HUES6 (cell line): ENCODE measurements around the gene ZFR2.

ENCODE experiments used
- H3K27ac ChIP-seq: 2 replicates; pipeline ENCODE4 v1.7.0; 2013; ENCODE audit warnings: low read depth, mild to moderate bottlenecking, low read length, inconsistent platforms
- H3K27me3 ChIP-seq: 2 replicates; pipeline ENCODE4 v1.6.1; 2013; ENCODE audit warnings: low read length; ENCODE audit not compliant: control insufficient read depth, insufficient read depth
- H3K36me3 ChIP-seq: 2 replicates; pipeline ENCODE4 v1.6.1; 2013; ENCODE audit warnings: low read length; ENCODE audit not compliant: control insufficient read depth, insufficient read depth
- H3K4me1 ChIP-seq: 2 replicates; pipeline ENCODE4 v1.6.1; 2013; ENCODE audit warnings: low read length; ENCODE audit not compliant: control insufficient read depth, insufficient read depth
- H3K4me3 ChIP-seq: 2 replicates; pipeline ENCODE4 v1.5.1; 2013; ENCODE audit warnings: low read depth, low read length
- H3K9ac ChIP-seq: one replicate; pipeline ENCODE4 v1.6.1; 2013; ENCODE audit warnings: mild to moderate bottlenecking, low read length
- H3K9me3 ChIP-seq: 2 replicates; pipeline ENCODE4 v1.6.1; 2013; ENCODE audit warnings: low read depth, low read length; ENCODE audit not compliant: control insufficient read depth, insufficient read depth

Gene ZFR2

GRCh38 chr19:3813473-3814392, 55.1 kb downstream of the ZFR2 start:
- Histone ChIP-seq H3K27me3 (no peaks in the 10 kb centered on the region), H3K4me1 (no peaks in the 10 kb centered on the region; the same call in 1 of the 2 replicates), H3K9me3 (no peaks in the 10 kb centered on the region), H3K27ac (no peak overlapping the region), H3K9ac (no peak overlapping the region), H3K36me3 (no peaks in the 10 kb centered on the region), H3K4me3 (no peak overlapping the region)

GRCh38 chr19:3810708-3811355, 58.0 kb downstream of the ZFR2 start:
- no peaks in the 10 kb centered on the region for H3K9me3 ChIP-seq
- H3K27ac ChIP-seq: no peak overlapping the region
- H3K27me3 ChIP-seq: no peaks in the 10 kb centered on the region
- H3K9ac ChIP-seq: no peak overlapping the region
- H3K36me3 ChIP-seq: no peaks in the 10 kb centered on the region
- no peaks in the 10 kb centered on the region for H3K4me1 ChIP-seq
- no peak overlapping the region for H3K4me3 ChIP-seq

DNA sequence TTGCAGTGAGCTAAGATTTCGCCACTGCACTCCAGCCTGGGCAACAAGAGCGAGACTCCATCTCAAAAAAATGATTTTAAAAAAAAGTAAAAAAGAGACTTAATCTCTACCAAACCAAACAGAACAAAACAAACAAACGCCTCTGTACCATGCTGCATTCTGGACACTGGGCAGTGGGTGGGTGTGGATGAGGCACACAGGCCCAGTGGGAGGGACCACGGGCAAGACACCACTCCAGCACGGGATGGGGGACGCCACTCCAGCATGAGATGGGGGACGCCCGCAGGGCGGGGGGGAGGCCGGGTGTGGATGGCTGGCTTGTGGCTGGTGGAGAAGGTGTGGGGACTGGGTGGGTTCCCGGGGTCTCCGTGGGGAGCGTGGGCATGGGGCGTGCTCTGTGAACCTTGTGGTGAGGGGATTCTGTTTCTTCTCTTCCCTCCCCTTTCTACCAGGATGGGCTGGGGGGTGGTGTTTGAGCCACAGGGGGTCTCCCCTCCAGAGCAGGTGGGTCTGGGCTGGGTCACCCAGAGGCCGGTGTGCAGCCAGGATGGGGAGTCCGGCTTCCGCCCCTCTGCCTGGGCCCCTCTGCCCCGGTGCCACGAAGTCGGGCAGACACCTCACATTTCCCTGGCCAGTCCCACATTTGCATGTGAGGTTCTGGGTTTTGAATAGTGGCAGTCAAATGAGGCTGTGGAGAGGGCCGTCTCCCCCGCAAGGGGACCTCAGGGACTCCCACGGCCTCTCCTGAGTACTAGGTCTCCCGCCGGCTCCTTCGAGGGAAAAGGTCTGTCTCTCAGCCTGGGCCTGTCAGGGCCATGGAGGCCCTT, 58.7 kb downstream of the ZFR2 start:
- Histone ChIP-seq H3K9me3 (no peaks in the 10 kb centered on the region), H3K9ac (no peak overlapping the region), H3K27ac (no peak overlapping the region)

GRCh38 chr19:3808420-3809143, 60.3 kb downstream of the ZFR2 start:
- no peaks in the 10 kb centered on the region for H3K27me3 ChIP-seq
- H3K4me1 ChIP-seq: no peaks in the 10 kb centered on the region
- no peak overlapping the region for H3K9ac ChIP-seq
- no peak overlapping the region for H3K27ac ChIP-seq
- no peaks in the 10 kb centered on the region for H3K9me3 ChIP-seq
- no peaks in the 10 kb centered on the region for H3K36me3 ChIP-seq
- no peak overlapping the region for H3K4me3 ChIP-seq

More for the DNA sequence above, 58.7 kb downstream of the ZFR2 start:
- Histone ChIP-seq H3K4me1 (no peaks in the 10 kb centered on the region), H3K36me3 (no peaks in the 10 kb centered on the region), H3K27me3 (no peaks in the 10 kb centered on the region), H3K4me3 (no peak overlapping the region)

DNA sequence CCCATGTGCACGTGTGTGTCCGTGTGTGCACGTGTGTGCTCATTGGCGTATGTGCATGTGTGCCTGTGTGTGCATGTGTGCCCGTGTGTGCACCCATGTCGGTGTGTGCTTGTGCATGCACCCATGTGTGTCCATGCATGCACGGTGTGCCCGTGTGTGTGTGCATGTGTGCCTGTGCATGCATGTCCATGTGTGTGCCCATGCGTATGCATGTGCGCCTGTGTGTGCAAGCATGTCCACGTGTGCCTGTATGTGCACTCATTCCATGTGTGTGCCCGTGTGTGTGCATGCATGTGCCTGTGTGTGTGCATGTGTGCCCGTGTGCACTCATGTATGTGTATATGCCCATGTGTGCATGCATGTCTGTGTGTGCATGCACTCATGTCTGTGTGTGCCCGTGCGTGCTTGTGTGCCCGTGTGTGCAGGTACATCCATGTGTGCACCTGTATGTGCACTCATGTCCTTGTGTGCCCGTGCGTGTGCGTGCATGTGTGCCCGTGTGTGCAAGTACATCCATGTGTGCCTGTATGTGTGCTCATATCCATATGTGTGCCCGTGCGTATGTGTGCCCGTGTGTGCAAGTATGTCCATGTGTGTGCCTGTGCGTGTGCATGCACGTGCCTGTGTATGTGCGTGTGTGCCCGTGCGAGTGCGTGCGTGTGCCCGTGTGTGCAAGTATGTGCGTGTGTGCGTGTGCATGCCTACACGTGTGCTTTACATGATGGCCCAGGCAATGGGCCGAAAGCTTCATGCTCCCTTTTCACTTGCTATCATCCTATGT, 61.1 kb downstream of the ZFR2 start:
- Histone ChIP-seq H3K9ac (no peak overlapping the region), H3K4me3 (no peak overlapping the region), H3K27me3 (peaks cover 3% of the 10 kb centered on the region; the same call in 1 of the 2 replicates), H3K4me1 (no peaks in the 10 kb centered on the region), H3K9me3 (no peaks in the 10 kb centered on the region), H3K27ac (no peak overlapping the region), H3K36me3 (no peaks in the 10 kb centered on the region)

DNA sequence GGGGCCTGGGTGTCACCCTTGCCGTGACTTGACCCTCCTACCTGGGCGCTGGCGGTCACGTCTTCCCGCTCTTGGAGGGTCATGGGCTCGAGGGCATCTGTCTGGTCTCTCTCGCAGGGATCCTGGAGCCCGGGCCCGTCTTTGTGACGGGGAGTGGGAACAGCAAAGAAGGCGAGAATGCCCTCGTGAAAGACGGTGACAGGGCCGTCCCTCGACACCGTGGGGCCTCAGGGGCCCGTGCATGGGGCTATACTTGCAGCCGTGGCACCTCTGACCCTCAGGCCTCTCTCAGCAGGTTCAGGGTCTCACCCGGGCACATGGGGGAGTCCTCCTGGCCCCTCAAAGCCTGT, 61.7 kb downstream of the ZFR2 start:
- H3K36me3 ChIP-seq: no peaks in the 10 kb centered on the region

GRCh38 chr19:3805859-3806258, 63.0 kb downstream of the ZFR2 start:
- Histone ChIP-seq H3K9ac (no peak overlapping the region), H3K27me3 (peaks cover 22% of the 10 kb centered on the region), H3K9me3 (no peaks in the 10 kb centered on the region), H3K36me3 (no peaks in the 10 kb centered on the region), H3K4me3 (no peak overlapping the region), H3K27ac (no peak overlapping the region), H3K4me1 (peaks cover 3% of the 10 kb centered on the region; the same call in 1 of the 2 replicates)

More for the DNA sequence above, 61.7 kb downstream of the ZFR2 start:
- H3K9me3 ChIP-seq: no peaks in the 10 kb centered on the region
- H3K4me1 ChIP-seq: no peaks in the 10 kb centered on the region
- H3K9ac ChIP-seq: no peak overlapping the region
- no peak overlapping the region for H3K27ac ChIP-seq
- H3K27me3 ChIP-seq: peaks cover 9% of the 10 kb centered on the region; the same call in 1 of the 2 replicates
- H3K4me3 ChIP-seq: no peak overlapping the region

- Histone ChIP-seq H3K9me3 (no peaks in the 10 kb centered on the region), H3K36me3 (no peaks in the 10 kb centered on the region), H3K4me1 (peaks cover 3% of the 10 kb centered on the region; the same call in 1 of the 2 replicates), H3K4me3 (no peak overlapping the region), H3K9ac (no peak overlapping the region), H3K27me3 (peaks cover 31% of the 10 kb centered on the region), H3K27ac (no peak overlapping the region)
Measured at GRCh38 chr19:3804429-3804828, 64.4 kb downstream of the ZFR2 start.

DNA sequence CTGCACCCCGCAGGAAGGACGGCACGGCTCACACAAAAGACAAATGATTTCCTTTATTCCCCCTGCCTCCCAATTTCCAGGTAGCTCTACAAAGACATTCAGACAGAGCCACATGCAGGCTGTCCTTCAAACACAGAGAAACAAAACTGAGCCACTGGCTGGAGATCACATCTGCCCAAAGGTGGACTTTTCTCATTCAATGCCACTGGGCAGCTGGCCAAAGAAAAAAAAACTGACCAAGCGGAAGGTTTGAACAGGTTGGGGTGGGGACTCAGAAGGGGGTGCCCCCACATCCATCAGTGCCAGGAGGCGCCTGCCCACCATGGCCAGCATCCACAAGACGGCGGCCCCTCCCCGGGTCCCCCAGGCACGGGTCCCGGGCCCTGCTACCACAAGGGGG, 64.9 kb downstream of the ZFR2 start:
- Histone ChIP-seq H3K27ac (no peak overlapping the region), H3K4me1 (peaks cover 3% of the 10 kb centered on the region; the same call in 1 of the 2 replicates), H3K4me3 (no peak overlapping the region), H3K36me3 (no peaks in the 10 kb centered on the region), H3K27me3 (peaks cover 34% of the 10 kb centered on the region), H3K9ac (no peak overlapping the region), H3K9me3 (no peaks in the 10 kb centered on the region)
